Measurements from ENCODE around the gene TMEM134.

The TMEM134 gene

DNA sequence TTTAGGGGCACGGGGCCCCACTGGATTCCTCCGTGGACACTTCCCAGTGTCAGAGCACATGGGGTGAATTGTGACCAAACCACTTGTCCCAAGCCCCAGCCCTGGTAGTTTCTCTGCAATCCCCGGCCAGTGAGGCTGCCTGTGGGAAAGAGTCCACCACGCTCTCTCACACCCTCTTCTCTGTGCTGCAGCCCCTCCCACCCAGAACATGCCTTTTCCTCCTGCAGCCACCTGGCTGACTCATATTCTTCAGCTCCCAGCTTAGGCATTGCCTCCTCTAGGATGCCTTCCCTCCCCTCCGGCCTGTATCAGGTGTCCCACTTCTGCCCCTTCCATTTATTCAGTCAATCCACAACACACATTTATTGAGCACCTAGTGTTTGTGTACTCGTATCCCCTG is 46.2 kb downstream of the TMEM134 start:
- no peak for DNase-seq (ENCODE audit: low read depth)

DNA sequence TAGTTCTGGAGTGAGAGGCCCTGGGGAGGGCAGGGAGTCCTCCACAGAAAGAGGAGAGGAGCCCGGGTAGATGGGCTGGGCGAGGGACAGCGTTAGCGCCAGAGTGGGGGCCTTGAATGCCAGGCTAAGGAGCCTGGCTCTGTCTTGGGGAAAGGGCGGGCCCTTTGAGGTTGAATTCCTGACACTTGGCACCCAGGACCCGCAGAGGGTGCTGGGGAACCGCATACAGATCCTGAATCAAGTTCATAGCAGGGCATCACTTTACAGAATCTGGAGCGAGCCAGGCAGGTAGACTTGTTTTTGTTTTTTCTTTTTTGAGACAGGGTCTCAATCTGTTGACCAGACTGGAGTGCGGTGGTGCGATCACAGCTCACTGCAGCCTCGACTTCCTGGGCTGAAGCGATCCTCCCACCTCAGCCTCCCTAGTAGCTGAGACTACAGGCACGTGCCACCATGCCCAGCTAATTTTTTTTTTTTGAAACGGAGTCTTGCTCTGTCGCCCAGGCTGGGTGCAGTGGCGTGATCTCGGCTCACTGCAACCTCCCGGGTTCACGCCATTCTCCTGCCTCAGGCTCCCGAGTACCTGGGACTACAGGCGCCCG is 47.5 kb downstream of the TMEM134 start:
- no peak for DNase-seq (ENCODE audit: low read depth)

GRCh38 chr11:67420646-67421429 is 48.2 kb downstream of the TMEM134 start:
- DNase-seq (ENCODE audit: low read depth): peak; percentile 31

DNA sequence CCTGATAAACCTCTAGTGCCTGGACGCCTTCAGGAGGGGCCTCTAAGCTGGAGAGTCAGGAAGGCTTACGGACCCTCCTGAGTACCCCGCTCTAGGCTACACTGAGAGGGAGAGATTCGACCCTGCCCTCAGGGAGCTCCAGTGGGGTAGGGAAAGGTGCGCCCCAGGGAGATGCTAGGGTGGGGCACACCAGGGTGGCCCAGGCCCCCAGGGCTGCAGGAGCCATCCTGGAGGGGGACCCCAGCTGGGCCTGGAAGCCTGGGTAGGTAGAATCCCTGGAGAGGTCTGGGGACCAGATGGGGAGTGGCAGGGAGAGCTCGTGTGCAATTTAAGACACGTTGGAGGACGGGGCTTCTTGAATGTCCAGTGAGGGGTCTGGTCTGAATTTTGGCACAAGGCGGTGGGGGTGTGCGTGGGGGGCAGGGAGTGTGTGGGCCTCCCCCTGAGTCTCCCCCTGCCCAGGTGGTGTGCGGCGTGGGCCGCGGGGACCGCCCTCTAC is 48.9 kb downstream of the TMEM134 start:
- no peak for DNase-seq (ENCODE audit: low read depth)

- no peak for DNase-seq (ENCODE audit: low read depth)
Measured at GRCh38 chr11:67419325-67420049, 49.6 kb downstream of the TMEM134 start.

- DNase-seq (ENCODE audit: low read depth): no peak
Measured at GRCh38 chr11:67418476-67419281, 50.4 kb downstream of the TMEM134 start.

DNA sequence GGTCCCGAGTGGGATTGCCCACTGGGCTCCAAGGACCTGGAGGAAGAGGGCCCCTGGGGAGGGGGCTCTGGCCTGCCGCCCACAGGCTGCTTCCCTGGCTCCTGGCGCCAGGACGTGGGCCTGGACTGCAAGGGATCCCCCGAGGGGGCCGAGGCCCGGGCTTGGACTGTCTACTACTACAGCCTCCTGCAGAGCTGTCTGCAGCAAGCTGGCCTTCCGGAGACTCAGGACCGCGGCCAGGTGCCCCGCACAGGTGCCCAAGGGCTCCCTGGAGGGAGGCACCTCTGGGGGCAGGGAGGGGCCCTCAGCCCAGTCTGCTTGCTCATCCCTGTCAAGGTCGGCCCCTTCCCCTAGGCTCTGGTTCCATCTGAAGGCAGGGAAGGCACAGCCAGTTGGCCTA is 51.6 kb downstream of the TMEM134 start:
- no peak for DNase-seq (ENCODE audit: low read depth)

- DNase-seq (ENCODE audit: low read depth): no peak
Measured at GRCh38 chr11:67416416-67417335, 52.4 kb downstream of the TMEM134 start.

DNA sequence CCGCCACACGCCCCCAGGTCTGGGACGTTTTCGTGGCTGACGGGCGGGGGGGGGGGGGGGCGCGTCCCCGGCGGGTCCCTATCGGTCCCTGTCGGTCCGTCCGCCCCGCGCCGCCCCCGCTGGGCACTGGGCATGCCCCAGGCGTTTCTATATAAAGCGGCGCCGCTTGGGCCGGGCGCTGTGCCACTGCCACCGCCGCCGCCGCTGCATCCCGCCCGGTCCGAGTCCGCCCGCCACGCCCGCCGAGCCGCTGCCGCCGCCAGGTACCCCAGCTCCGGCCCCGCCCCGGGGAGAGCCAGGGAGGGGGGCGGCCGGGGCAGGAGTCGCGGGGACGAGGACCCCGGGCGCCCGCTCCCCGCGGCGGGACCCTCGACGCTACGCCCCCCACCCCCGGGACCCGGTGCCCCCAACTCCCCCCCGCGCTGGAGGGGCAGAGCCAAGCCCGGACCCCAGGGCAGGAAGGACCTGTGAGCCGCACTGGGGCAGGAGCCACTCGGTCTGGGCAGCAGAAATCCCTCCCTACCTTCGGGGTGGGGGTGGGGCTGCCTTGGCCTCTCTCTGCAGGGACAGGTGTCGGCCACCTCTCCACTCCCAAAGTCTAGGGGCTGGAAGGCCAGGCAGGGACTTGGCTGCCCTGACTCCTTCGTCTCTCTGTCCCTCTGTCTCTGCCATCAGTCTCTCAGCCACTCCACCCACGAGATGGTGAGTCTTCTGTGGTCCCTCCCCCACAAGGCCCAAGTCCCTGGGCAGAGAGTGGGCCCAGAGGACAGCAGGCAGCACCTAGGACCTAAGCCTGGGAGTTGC is 53.3 kb downstream of the TMEM134 start, which contains the start of gene CARNS1:
CARNS1 (plus strand) TSS at position 178 of the 804 bp plus-strand sequence; CDS start at position 700, 522 bp downstream.
- no peak for DNase-seq (ENCODE audit: low read depth)

GRCh38 chr11:67413266-67413849 is 55.7 kb downstream of the TMEM134 start:
- no peak for DNase-seq (ENCODE audit: low read depth)

DNA sequence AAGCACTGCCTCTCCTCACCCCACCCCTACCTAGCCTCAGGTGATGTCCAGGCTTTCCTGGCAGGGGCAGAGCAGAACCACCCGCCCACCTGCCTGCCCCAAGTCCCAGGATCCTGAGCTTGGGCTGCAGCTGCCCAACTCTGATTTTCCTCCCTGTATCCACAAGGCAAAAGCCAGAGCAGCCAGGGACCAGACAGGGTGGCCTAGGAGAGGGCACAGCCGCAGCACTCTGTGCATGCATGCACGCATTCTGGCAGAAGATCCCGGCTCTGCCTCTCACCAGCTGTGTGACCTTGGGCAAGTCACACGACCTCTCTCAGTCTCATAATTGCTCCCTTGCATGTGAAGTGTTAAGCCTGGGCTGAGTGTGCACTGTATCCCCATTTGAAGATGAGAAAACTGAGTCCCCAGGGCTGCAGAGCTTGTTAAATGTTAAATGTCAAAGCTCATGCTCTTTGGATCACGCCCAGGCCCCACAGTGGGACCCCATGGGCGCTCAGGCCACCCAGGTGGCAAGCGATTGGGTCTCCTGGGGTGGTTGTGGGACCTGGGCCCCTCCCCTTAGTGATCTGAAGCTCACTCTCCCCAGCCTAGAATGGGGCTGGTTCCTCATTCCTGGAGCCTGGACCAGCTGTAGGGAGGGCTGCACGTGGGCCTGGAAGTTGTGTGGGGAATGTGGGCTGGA is 56.4 kb downstream of the TMEM134 start:
- DNase-seq (ENCODE audit: low read depth): no peak

DNA sequence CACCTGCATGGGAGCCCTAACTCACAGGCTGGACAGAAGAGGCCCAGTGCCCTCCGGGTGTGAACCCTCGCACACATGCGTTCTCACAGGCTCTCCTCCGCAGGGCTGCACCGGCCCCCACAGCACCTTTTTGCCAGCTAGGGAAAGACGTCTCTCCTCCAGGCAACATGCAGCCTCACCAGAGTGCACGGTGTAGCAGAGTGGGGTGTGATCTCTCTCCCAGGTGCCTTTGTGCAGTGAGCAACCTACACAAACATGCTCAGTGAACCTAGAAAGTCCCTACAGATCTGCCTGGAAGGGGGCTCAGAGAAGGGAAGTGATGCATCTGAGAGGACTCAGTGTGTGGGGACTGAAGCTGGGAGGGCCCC is 57.3 kb downstream of the TMEM134 start:
- DNase-seq (ENCODE audit: low read depth): no peak

Measured in non-pigmented ciliary epithelial cell (primary cell).